VCaP (cell line): ENCODE measurements around the gene PER3.

Source experiments
- H3K27ac ChIP-seq: fragments of 450-650 bp; 2 replicates; pipeline ENCODE4 v1.5.1; 2017
- TF ChIP-seq, protein P1 (sequence below): fragments of 450-650 bp; conservative IDR thresholded peaks from 2 replicates; pipeline ENCODE4 v1.5.1; 2017; ENCODE audit warnings: mild to moderate bottlenecking, moderate library complexity

PER3 gene

DNA sequence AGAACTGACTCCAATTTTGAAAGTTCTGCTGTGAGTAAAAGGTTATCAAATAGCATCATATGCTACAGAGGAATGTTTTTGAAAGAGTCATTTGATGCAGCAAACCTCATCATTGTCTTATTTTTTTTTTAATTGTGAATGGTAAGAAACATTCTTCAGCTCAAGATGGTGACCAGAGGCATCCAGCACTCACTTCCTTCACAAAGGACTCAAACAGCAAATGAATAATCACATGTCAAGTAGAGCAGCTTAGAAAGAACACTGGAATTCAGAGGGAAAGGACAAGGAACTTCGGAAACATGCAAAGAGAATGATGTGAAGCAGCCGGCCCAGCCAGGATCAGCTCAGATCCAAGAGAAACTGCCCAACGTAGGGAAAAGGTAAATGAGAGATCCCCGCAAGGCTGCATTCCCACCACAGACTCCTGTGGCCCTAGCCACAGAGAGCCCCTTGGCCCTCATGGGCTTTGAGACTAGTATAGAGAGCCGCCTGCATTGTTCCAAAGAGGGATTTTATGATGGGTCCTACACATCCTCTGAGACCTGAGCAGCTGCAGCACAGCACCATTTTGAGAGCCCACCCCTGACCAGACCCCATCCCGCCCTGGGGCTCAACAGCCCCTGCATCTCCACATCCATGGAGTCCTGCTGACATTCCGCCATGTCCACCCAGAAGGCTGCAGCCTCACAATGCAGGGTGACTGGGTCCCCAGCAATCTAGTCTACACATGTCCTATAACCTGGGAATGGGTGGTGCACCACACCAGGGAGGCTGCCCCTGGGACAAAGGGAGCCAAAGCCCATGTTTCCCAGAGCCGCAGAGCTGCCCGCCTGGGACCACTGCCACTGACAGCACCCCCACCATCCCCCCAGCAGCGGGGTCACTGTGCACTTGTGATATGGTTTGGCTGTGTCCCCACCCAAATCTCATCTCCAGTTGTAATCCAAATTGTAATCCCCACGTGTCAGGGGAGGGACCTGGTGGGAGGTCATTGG, 90.0 kb downstream of the PER3 start:
- no peak overlapping the region for H3K27ac ChIP-seq
- TF ChIP-seq, protein P1, sequence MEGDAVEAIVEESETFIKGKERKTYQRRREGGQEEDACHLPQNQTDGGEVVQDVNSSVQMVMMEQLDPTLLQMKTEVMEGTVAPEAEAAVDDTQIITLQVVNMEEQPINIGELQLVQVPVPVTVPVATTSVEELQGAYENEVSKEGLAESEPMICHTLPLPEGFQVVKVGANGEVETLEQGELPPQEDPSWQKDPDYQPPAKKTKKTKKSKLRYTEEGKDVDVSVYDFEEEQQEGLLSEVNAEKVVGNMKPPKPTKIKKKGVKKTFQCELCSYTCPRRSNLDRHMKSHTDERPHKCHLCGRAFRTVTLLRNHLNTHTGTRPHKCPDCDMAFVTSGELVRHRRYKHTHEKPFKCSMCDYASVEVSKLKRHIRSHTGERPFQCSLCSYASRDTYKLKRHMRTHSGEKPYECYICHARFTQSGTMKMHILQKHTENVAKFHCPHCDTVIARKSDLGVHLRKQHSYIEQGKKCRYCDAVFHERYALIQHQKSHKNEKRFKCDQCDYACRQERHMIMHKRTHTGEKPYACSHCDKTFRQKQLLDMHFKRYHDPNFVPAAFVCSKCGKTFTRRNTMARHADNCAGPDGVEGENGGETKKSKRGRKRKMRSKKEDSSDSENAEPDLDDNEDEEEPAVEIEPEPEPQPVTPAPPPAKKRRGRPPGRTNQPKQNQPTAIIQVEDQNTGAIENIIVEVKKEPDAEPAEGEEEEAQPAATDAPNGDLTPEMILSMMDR: no peak

DNA sequence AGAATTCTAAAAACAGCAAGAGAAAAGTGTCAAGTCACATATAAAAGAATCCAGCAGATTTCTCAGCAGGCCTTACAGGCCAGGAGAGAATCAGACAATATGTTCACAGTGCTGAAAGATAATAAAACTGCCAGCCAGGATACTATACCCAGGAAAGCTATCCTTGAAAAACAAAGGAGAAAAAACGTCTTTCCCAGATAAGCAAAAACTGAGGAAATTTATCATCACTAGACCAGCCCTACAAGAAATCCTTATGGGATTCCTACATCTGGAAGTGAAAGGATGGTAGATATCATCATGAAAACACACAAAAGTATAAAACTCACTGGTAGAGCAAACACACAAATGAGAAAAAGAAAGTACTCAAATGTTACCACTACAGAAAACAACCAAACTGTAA, 93.9 kb downstream of the PER3 start:
- H3K27ac ChIP-seq: no peak overlapping the region
- TF ChIP-seq, protein P1: no peak

DNA sequence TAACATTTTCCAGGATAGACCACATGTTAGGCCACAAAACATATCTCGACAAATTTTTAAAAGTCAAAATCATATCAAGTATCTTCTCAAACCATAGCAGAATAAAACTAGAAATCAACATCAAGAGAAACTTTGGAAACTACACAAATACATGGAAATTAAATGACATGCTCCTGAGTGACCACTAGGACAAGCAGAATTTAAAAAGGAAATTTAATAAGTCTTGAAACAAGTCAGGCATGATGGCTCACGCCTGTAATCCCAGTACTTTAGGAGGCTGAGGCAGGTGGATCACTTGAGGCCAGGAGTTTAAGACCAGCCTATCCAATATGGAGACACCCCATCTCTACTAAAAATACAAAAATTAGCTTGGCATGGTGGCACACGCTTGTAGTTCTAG, 95.1 kb downstream of the PER3 start:
- TF ChIP-seq, protein P1: 0 out of 2 replicates have a peak, but pooled peaks have one; percentile 5
- H3K27ac ChIP-seq: no peak overlapping the region

DNA sequence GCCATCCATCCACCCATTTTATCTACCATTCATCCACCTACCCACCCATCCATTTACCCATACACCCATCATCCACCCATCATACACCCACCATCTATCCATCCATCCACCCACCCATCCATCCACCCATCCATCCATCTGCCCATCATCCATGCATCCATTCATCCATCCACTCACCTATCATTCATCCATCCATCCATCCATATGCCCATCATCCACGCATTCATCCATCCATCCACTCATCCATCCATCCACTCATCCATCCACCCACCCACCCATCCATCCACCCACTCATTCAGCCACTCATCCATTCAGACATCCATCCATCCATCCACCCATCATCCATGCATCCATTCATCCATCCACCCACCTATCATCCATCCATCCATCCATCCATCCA, 100.7 kb downstream of the PER3 start:
- TF ChIP-seq, protein P1: no peak
- no peak overlapping the region for H3K27ac ChIP-seq

DNA sequence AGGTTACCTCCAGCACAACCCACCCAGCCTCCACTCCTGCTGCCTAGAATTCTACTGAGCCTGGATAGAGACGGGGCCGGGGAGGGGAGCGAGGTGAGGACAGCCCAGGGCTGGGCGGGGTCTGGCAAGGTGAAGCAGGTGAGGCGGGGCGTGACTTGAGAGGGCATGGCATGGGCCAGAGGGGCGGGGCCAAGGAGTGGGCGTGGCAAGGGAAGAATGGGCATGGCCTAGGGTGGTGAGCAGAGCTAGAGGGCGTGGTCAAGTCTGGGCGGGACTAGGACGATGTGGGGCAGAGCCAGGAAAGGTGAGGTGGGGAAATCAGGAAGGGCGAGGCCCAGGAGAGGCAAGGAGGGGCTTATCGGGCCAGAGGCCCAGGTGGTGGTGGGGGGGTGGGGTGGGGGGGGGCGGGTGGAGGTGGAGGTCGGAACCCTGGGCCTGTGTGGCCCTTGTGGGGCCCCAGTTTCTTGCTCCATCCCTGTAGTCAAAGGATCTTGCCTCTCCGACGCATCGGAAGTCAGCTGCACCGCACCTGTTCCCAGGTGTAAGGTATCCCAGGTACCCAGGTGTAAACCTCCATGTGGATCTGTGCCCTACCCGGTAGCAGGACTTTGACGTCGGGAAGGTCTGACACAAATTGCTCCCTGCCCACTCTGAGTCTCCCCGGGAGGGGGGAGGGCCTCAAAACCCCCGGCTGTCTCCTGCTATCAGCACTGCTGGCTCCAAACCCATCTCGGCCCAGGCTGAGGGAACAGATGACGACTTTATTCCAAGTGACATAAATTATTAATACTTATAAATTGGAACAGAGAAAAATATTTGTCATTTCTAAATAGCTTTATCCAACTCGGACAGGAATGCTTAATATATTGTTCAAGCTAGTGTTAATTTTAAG, 101.7 kb downstream of the PER3 start:
- TF ChIP-seq, protein P1: no peak
- no peak overlapping the region for H3K27ac ChIP-seq

DNA sequence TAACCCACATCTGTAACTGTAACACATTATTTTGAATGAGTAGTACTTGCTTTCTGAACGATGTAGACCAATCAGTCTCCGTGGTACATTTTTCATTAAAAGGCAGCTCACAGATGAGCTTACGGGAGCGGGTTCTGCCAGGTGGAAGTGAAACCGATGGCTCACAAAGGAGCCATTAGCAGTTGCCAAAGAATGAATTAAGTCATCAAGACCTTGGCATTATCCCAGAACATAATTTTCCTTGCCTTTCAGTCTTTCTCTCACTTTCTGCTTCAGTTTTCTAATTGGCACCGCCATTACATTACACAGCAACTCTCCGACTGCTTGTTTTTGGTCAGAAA, 102.3 kb downstream of the PER3 start:
- no peak overlapping the region for H3K27ac ChIP-seq
- TF ChIP-seq, protein P1: no peak
